ENCODE results near the gene THADA. TPM values are rescaled to one million over a fixed set of nuclear protein-coding genes. Genes with fewer than 3 reads are reported as not detected.

The THADA gene
- total RNA-seq, 1 donor, result 39.4 TPM

- H2AFZ ChIP-seq (ENCODE audit: low read length), result no peak overlapping the region
- peaks cover 13% of the 10 kb centered on the region for H3K36me3 ChIP-seq (ENCODE audit: insufficient read depth, low read length)
- TF ChIP-seq CTCF (IDR thresholded peaks at IDR 0.05; ENCODE audit: extremely low read depth, low read depth, low read length), result no peak
- peaks cover 5% of the 10 kb centered on the region for H3K9me3 ChIP-seq (ENCODE audit: low read depth, low read length)
- H3K27ac ChIP-seq (ENCODE audit: low read depth, low read length), result no peak overlapping the region
- no peaks in the 10 kb centered on the region for H4K20me1 ChIP-seq (ENCODE audit: insufficient read depth, low read length)
- no peaks in the 10 kb centered on the region for H3K4me1 ChIP-seq (ENCODE audit: insufficient read depth, low read length)
- H3K4me2 ChIP-seq (ENCODE audit: insufficient read depth, low read length), result no peak overlapping the region
- H3K4me3 ChIP-seq (ENCODE audit: insufficient read depth, low read length), result no peak overlapping the region
- no peaks in the 10 kb centered on the region for H3K27me3 ChIP-seq (ENCODE audit: insufficient read depth, low read length)
- H3K79me2 ChIP-seq (ENCODE audit: insufficient read depth, low read length), result peaks cover 2% of the 10 kb centered on the region
- DNase-seq (ENCODE audit: insufficient read length, low spot score, missing footprints), result no peak
Observed at GRCh38 chr2:43526994-43527393, 68.8 kb downstream of the THADA start.

GRCh38 chr2:43525506-43525905 is 70.3 kb downstream of the THADA start:
- Histone ChIP-seq H3K27me3 (ENCODE audit: insufficient read depth, low read length) (no peaks in the 10 kb centered on the region), H3K36me3 (ENCODE audit: insufficient read depth, low read length) (peaks cover 13% of the 10 kb centered on the region), H3K79me2 (ENCODE audit: insufficient read depth, low read length) (no peaks in the 10 kb centered on the region), H3K4me3 (ENCODE audit: insufficient read depth, low read length) (no peak overlapping the region), H3K4me1 (ENCODE audit: insufficient read depth, low read length) (peaks cover 2% of the 10 kb centered on the region), H3K4me2 (ENCODE audit: insufficient read depth, low read length) (no peak overlapping the region), H4K20me1 (ENCODE audit: insufficient read depth, low read length) (no peaks in the 10 kb centered on the region), H2AFZ (ENCODE audit: low read length) (no peak overlapping the region), H3K27ac (ENCODE audit: low read depth, low read length) (no peak overlapping the region), H3K9me3 (ENCODE audit: low read depth, low read length) (peaks cover 5% of the 10 kb centered on the region)
- TF ChIP-seq CTCF (IDR thresholded peaks at IDR 0.05; ENCODE audit: extremely low read depth, low read depth, low read length), result no peak
- DNase-seq (ENCODE audit: insufficient read length, low spot score, missing footprints), result no peak

GRCh38 chr2:43524177-43524965 is 71.5 kb downstream of the THADA start:
- peak; percentile 29 for TF ChIP-seq CTCF (IDR thresholded peaks at IDR 0.05; ENCODE audit: extremely low read depth, low read depth, low read length)
- H3K36me3 ChIP-seq (ENCODE audit: insufficient read depth, low read length), result peaks cover 13% of the 10 kb centered on the region
- DNase-seq (ENCODE audit: insufficient read length, low spot score, missing footprints), result no peak
- H3K4me3 ChIP-seq (ENCODE audit: insufficient read depth, low read length), result no peak overlapping the region
- no peaks in the 10 kb centered on the region for H3K79me2 ChIP-seq (ENCODE audit: insufficient read depth, low read length)
- H3K4me1 ChIP-seq (ENCODE audit: insufficient read depth, low read length), result peaks cover 10% of the 10 kb centered on the region
- no peaks in the 10 kb centered on the region for H4K20me1 ChIP-seq (ENCODE audit: insufficient read depth, low read length)
- H3K27ac ChIP-seq (ENCODE audit: low read depth, low read length), result no peak overlapping the region
- H3K27me3 ChIP-seq (ENCODE audit: insufficient read depth, low read length), result no peaks in the 10 kb centered on the region
- H3K9me3 ChIP-seq (ENCODE audit: low read depth, low read length), result peaks cover 5% of the 10 kb centered on the region
- no peak overlapping the region for H3K4me2 ChIP-seq (ENCODE audit: insufficient read depth, low read length)
- H2AFZ ChIP-seq (ENCODE audit: low read length), result no peak overlapping the region

- no peak overlapping the region for H3K4me3 ChIP-seq (ENCODE audit: insufficient read depth, low read length)
- TF ChIP-seq CTCF (IDR thresholded peaks at IDR 0.05; ENCODE audit: extremely low read depth, low read depth, low read length), result no peak
- H3K27me3 ChIP-seq (ENCODE audit: insufficient read depth, low read length), result no peaks in the 10 kb centered on the region
- H3K4me2 ChIP-seq (ENCODE audit: insufficient read depth, low read length), result no peak overlapping the region
- no peak for DNase-seq (ENCODE audit: insufficient read length, low spot score, missing footprints)
- peaks cover 4% of the 10 kb centered on the region for H3K79me2 ChIP-seq (ENCODE audit: insufficient read depth, low read length)
- peaks cover 5% of the 10 kb centered on the region for H3K9me3 ChIP-seq (ENCODE audit: low read depth, low read length)
- H3K36me3 ChIP-seq (ENCODE audit: insufficient read depth, low read length), result peaks cover 13% of the 10 kb centered on the region
- peaks cover 26% of the 10 kb centered on the region for H3K4me1 ChIP-seq (ENCODE audit: insufficient read depth, low read length)
- H2AFZ ChIP-seq (ENCODE audit: low read length), result no peak overlapping the region
- no peaks in the 10 kb centered on the region for H4K20me1 ChIP-seq (ENCODE audit: insufficient read depth, low read length)
- H3K27ac ChIP-seq (ENCODE audit: low read depth, low read length), result no peak overlapping the region
Observed at GRCh38 chr2:43522177-43522576, 73.7 kb downstream of the THADA start.

All from osteoblast (primary cell).